Trophoblast cell (in vitro differentiated cells and primary cell): ENCODE measurements around the gene TLR9. TPM values are rescaled to one million over a fixed set of nuclear protein-coding genes. Genes with fewer than 3 reads are reported as not detected.
"Not testable (repeated sequence)": the region's sequence is repeated elsewhere in the genome, so short reads cannot be mapped to it uniquely, and the experiment has no call there.

Source experiments
- DNase-seq, 2 donors: peaks; one replicate each; pipeline ENCODE4 v3.0.0-alpha.2; 2016
- H2AFZ ChIP-seq: 2 replicates; pipeline ENCODE4 v1.6.1; 2013; ENCODE audit warnings: low read length, moderate library complexity, mild to moderate bottlenecking; ENCODE audit not compliant: insufficient read depth, poor library complexity
- H2AK5ac ChIP-seq: 2 replicates; pipeline ENCODE4 v1.6.1; 2013; ENCODE audit warnings: mild to moderate bottlenecking, low read length
- H2BK120ac ChIP-seq: 2 replicates; pipeline ENCODE4 v1.6.1; 2013; ENCODE audit warnings: low read length, mild to moderate bottlenecking, moderate library complexity; ENCODE audit not compliant: insufficient read depth, poor library complexity
- H2BK12ac ChIP-seq: 2 replicates; pipeline ENCODE4 v1.6.1; 2013; ENCODE audit warnings: mild to moderate bottlenecking, low read length, moderate library complexity
- H2BK5ac ChIP-seq: 2 replicates; pipeline ENCODE4 v1.6.1; 2013; ENCODE audit warnings: low read length, low read depth, moderate library complexity, mild to moderate bottlenecking; ENCODE audit not compliant: poor library complexity
- H3K14ac ChIP-seq: 2 replicates; pipeline ENCODE4 v1.6.1; 2013; ENCODE audit warnings: mild to moderate bottlenecking, low read length
- H3K18ac ChIP-seq: 2 replicates; pipeline ENCODE4 v1.6.1; 2013; ENCODE audit warnings: mild to moderate bottlenecking, low read length
- H3K23ac ChIP-seq: 2 replicates; pipeline ENCODE4 v1.6.1; 2013; ENCODE audit warnings: low read length
- H3K27ac ChIP-seq: 2 replicates; pipeline ENCODE4 v1.5.1; 2013; ENCODE audit warnings: low read depth, mild to moderate bottlenecking, inconsistent platforms, low read length, moderate library complexity
- H3K27me3 ChIP-seq: 2 replicates; pipeline ENCODE4 v1.6.1; 2013; ENCODE audit warnings: inconsistent platforms, mild to moderate bottlenecking, low read length, moderate library complexity; ENCODE audit not compliant: insufficient read depth
- H3K36me3 ChIP-seq, 2 experiments: 1 replicate in 1 of 2; 2 replicates in 1 of 2; pipeline ENCODE4 v1.6.1; 2013; ENCODE audit warnings: low read length in 2 of 2, mild to moderate bottlenecking in 2 of 2, moderate library complexity in 1 of 2; ENCODE audit not compliant: insufficient read depth in 2 of 2, control insufficient read depth in 1 of 2
- H3K4ac ChIP-seq: 2 replicates; pipeline ENCODE4 v1.6.1; 2013; ENCODE audit warnings: low read depth, mild to moderate bottlenecking, low read length, moderate library complexity
- H3K4me1 ChIP-seq, 2 experiments: 1 replicate in 1 of 2; 2 replicates in 1 of 2; pipeline ENCODE4 v1.6.1; 2013; ENCODE audit warnings: low read length in 2 of 2, mild to moderate bottlenecking in 2 of 2, moderate library complexity in 1 of 2; ENCODE audit not compliant: insufficient read depth in 2 of 2, control insufficient read depth in 1 of 2
- H3K4me2 ChIP-seq: 2 replicates; pipeline ENCODE4 v1.6.1; 2013; ENCODE audit warnings: inconsistent platforms, mild to moderate bottlenecking, low read length, moderate library complexity
- H3K4me3 ChIP-seq: 2 replicates; pipeline ENCODE4 v1.5.1; 2013; ENCODE audit warnings: mild to moderate bottlenecking, low read depth, low read length, inconsistent platforms
- H3K79me1 ChIP-seq: one replicate; pipeline ENCODE4 v1.6.1; 2013; ENCODE audit warnings: low read length
- H3K79me2 ChIP-seq: 2 replicates; pipeline ENCODE4 v1.6.1; 2013; ENCODE audit warnings: low read length, mild to moderate bottlenecking; ENCODE audit not compliant: control insufficient read depth, insufficient read depth, poor library complexity
- H3K9ac ChIP-seq: 2 replicates; pipeline ENCODE4 v1.6.1; 2013; ENCODE audit warnings: mild to moderate bottlenecking, low read length
- H3K9me3 ChIP-seq: 2 replicates; pipeline ENCODE4 v1.6.1; 2013; ENCODE audit warnings: low read depth, mild to moderate bottlenecking, control low read depth, inconsistent platforms, low read length; ENCODE audit not compliant: insufficient read depth
- H4K12ac ChIP-seq: 2 replicates; pipeline ENCODE4 v1.6.1; 2013; ENCODE audit warnings: low read depth, mild to moderate bottlenecking, low read length, moderate library complexity
- H4K8ac ChIP-seq: 2 replicates; pipeline ENCODE4 v1.6.1; 2013; ENCODE audit warnings: low read depth, mild to moderate bottlenecking, low read length, moderate library complexity
- H4K91ac ChIP-seq: one replicate; pipeline ENCODE4 v1.6.1; 2013; ENCODE audit warnings: low read depth, mild to moderate bottlenecking, low read length, moderate library complexity
- WGBS: extraction: QIAGEN DNeasy Blood & Tissue Kit; methylation state at CpG from one replicate; pipeline ENCODE4 v1.1.7; 2013; ENCODE audit warnings: missing lambda C conversion rate; ENCODE audit not compliant: insufficient read length, insufficient coverage; ENCODE audit errors: extremely low coverage; 5-methylcytosine and 5-hydroxymethylcytosine counted together
- polyA plus RNA-seq: library from polyadenylated mRNA; stranded (reverse); fragments of 200-250 nt; gene quantifications from 2 replicates; pipeline ENCODE4 v1.2.3, GENCODE V29; 2013

The TLR9 gene, protein sequence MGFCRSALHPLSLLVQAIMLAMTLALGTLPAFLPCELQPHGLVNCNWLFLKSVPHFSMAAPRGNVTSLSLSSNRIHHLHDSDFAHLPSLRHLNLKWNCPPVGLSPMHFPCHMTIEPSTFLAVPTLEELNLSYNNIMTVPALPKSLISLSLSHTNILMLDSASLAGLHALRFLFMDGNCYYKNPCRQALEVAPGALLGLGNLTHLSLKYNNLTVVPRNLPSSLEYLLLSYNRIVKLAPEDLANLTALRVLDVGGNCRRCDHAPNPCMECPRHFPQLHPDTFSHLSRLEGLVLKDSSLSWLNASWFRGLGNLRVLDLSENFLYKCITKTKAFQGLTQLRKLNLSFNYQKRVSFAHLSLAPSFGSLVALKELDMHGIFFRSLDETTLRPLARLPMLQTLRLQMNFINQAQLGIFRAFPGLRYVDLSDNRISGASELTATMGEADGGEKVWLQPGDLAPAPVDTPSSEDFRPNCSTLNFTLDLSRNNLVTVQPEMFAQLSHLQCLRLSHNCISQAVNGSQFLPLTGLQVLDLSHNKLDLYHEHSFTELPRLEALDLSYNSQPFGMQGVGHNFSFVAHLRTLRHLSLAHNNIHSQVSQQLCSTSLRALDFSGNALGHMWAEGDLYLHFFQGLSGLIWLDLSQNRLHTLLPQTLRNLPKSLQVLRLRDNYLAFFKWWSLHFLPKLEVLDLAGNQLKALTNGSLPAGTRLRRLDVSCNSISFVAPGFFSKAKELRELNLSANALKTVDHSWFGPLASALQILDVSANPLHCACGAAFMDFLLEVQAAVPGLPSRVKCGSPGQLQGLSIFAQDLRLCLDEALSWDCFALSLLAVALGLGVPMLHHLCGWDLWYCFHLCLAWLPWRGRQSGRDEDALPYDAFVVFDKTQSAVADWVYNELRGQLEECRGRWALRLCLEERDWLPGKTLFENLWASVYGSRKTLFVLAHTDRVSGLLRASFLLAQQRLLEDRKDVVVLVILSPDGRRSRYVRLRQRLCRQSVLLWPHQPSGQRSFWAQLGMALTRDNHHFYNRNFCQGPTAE
- 0.04 and 0.10 TPM in 2 replicates for polyA plus RNA-seq

DNA sequence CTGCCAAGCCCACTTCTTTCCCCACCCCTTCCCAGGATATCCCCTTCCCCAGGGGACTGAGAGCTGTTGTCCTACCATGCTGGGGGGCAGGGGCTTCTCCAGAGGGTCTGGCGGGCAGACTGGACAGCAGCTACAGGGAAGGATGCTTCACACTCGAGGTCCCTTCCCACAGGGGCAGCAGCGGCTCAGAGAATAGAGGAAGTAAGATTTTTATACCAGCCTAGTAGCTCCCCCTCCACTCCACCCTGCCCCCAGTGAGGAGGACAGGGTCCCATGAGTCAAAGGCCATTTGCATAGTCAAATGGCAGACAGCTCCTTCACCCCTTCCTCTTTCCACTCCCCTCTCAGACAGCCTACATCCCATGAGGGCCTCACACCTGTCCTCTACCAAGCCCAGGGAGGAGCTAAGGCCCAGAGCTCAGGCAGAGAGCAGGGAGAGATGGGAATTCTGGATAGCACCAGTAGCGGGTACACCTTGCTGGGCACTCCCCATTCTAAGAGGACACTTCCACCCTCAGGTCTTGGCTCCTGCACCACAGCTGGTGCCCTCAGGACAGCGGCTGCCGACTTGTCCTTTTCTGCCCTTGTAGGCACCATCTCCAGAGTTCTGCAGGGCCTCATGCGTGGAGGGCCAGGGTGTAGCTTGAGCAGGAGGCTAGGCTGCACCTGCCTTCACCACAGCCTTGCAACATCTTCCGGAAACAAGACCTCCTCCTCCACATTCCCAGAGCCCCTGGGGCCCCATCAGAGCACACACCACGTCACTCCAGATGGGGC is at the start of gene TLR9:
Gene TLR9 (minus strand): TSS at position 194 of the 777 bp plus-strand sequence. CDS start 116 bp downstream, at position 78.
- no peak within 1 kb of the TSS for H2AK5ac ChIP-seq
- no peaks in the 10 kb centered on the region for H3K27me3 ChIP-seq
- no peak within 1 kb of the TSS for H3K4ac ChIP-seq
- no peak within 1 kb of the TSS for H3K4me3 ChIP-seq
- no peak within 1 kb of the TSS for H2BK120ac ChIP-seq
- H3K4me2 ChIP-seq = no peak within 1 kb of the TSS
- no CpG with 5 or more reads among the region's 9 CpGs for WGBS
- no peak within 1 kb of the TSS for H4K12ac ChIP-seq
- no peak within 1 kb of the TSS for H4K91ac ChIP-seq
- no peak within 1 kb of the TSS for H3K27ac ChIP-seq
- H2AFZ ChIP-seq = no peak within 1 kb of the TSS
- no peak within 1 kb of the TSS for H3K14ac ChIP-seq
- H2BK5ac ChIP-seq = no peak within 1 kb of the TSS
- H3K18ac ChIP-seq = no peak within 1 kb of the TSS
- no peaks in the 10 kb centered on the region for H3K79me2 ChIP-seq
- no peak for DNase-seq
- H4K8ac ChIP-seq = no peak within 1 kb of the TSS
- H3K36me3 ChIP-seq = peaks cover 20 to 21% of the 10 kb centered on the region in 2 experiments
- H2BK12ac ChIP-seq = no peak within 1 kb of the TSS
- H3K23ac ChIP-seq = no peak within 1 kb of the TSS
- H3K9ac ChIP-seq = no peak within 1 kb of the TSS
- no peaks in the 10 kb centered on the region for H3K79me1 ChIP-seq
- peaks cover 1 to 3% of the 10 kb centered on the region in 2 experiments for H3K4me1 ChIP-seq
- no peaks in the 10 kb centered on the region for H3K9me3 ChIP-seq

DNA sequence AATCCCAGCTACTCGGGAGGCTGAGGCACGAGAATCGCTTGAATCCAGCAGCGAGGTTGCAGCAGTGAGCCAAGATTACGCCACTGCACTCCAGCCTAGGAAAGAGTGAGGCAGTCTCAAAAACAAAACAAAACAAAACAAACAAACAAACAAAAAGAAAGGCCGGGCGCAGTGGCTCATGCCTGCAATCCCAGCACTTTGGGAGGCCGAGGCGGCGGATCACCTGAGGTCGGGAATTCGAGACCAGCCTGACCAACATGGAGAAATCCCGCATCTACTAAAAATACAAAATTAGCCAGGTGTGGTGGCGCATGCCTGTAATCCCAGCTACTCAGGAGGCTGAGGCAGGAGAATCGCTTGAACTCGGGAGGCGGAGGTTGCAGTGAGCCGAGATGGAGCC is 49.3 kb upstream of the TLR9 start:
- not testable (repeated sequence) for H3K4me2 ChIP-seq, H3K27ac ChIP-seq, H3K4me3 ChIP-seq, H3K27me3 ChIP-seq, H3K9me3 ChIP-seq, H2BK120ac ChIP-seq, H3K18ac ChIP-seq, H3K23ac ChIP-seq, H2AK5ac ChIP-seq, H3K4ac ChIP-seq, H2AFZ ChIP-seq, H3K14ac ChIP-seq, H2BK5ac ChIP-seq, H4K8ac ChIP-seq, H4K91ac ChIP-seq, H3K9ac ChIP-seq, H4K12ac ChIP-seq, H2BK12ac ChIP-seq
- peaks cover 10 to 11% of the 10 kb centered on the region in 2 experiments for H3K4me1 ChIP-seq
- no CpG with 5 or more reads among the region's 18 CpGs for WGBS
- peaks cover 31% of the 10 kb centered on the region for H3K79me2 ChIP-seq
- H3K36me3 ChIP-seq = peaks cover 7 to 11% of the 10 kb centered on the region in 2 experiments
- DNase-seq = peak in 1 of 2 donors; percentile 74
- H3K79me1 ChIP-seq = peaks cover 16% of the 10 kb centered on the region

DNA sequence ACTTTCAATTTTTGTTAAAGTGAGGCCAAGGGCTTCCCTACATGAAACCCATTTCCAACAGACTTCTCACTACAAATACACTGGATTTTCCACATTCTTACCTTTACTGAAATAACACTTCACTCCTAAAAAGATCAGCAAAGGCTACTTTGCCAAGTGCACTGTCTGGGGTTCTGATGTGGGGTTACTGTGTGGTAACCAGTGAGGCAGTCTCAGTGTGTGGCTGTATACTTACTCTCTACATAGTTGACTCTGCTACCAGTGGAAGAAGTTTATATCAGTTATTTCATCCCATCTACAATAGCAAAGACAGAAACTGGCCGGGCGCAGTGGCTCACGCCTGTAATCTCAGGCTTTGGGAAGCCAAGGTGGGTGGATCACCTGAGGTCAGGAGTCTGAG is 47.4 kb upstream of the TLR9 start:
- no peak overlapping the region for H2BK12ac ChIP-seq
- no peak overlapping the region for H3K4me2 ChIP-seq
- no peak overlapping the region for H3K23ac ChIP-seq
- no peak overlapping the region for H3K9ac ChIP-seq
- H3K79me1 ChIP-seq = peaks cover 2% of the 10 kb centered on the region
- no peak overlapping the region for H2BK120ac ChIP-seq
- H4K12ac ChIP-seq = no peak overlapping the region
- no peak overlapping the region for H3K14ac ChIP-seq
- no peak overlapping the region for H3K4me3 ChIP-seq
- H4K8ac ChIP-seq = no peak overlapping the region
- peaks cover 24% of the 10 kb centered on the region for H3K79me2 ChIP-seq
- DNase-seq = no peak
- H3K36me3 ChIP-seq = peaks cover 18 to 23% of the 10 kb centered on the region in 2 experiments
- no CpG with 5 or more reads among the region's 3 CpGs for WGBS
- no peak overlapping the region for H2AFZ ChIP-seq
- no peak overlapping the region for H2BK5ac ChIP-seq
- no peak overlapping the region for H2AK5ac ChIP-seq
- H3K27ac ChIP-seq = no peak overlapping the region
- H3K4me1 ChIP-seq = peaks cover 5 to 7% of the 10 kb centered on the region in 2 experiments
- H3K4ac ChIP-seq = peak overlapping the region; percentile 90
- no peaks in the 10 kb centered on the region for H3K9me3 ChIP-seq
- no peaks in the 10 kb centered on the region for H3K27me3 ChIP-seq
- H4K91ac ChIP-seq = no peak overlapping the region
- H3K18ac ChIP-seq = no peak overlapping the region

DNA sequence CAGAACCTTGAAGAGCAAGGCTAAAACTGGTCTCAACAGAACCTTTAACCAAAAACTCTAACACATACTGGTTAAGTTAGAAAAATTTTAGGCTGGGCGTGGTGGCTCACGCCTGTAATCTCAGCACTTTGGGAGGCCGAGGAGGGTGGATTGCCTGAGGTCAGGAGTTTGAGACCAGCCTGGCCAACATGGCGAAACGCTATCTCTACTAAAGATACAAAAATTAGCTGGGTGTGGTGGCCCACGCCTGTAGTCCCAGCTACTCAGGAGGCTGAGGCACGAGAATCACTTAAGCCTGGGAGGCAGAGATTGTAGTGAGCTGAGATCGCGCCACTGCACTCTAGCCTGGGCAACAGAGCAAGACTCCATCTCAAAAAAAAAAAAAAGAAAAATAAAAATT is 46.7 kb upstream of the TLR9 start:
- H3K4me2 ChIP-seq, H4K12ac ChIP-seq, H2BK12ac ChIP-seq, H3K27me3 ChIP-seq, H2AFZ ChIP-seq, H4K91ac ChIP-seq, H3K18ac ChIP-seq, DNase-seq, H2AK5ac ChIP-seq, H2BK5ac ChIP-seq, H3K9me3 ChIP-seq, H4K8ac ChIP-seq, H3K4me3 ChIP-seq, H3K4me1 ChIP-seq, H3K79me1 ChIP-seq, H3K9ac ChIP-seq, H3K27ac ChIP-seq, H3K14ac ChIP-seq, H3K23ac ChIP-seq, H2BK120ac ChIP-seq, H3K4ac ChIP-seq: not testable (repeated sequence)
- no CpG with 5 or more reads among the region's 9 CpGs for WGBS
- H3K79me2 ChIP-seq = peaks cover 20% of the 10 kb centered on the region
- H3K36me3 ChIP-seq = peaks cover 18 to 23% of the 10 kb centered on the region in 2 experiments
